Hematopoietic multipotent progenitor cell treated with erythropoietin and hydrocortisone succinate and interleukin-3 and kit ligand, for 4 days (in vitro differentiated cells): Measurements from ENCODE around the gene SIGLEC11.
A peak's percentile ranks its signal among the peaks of the same experiment; 100 is the strongest.
"Not testable (repeated sequence)": the region's sequence is repeated elsewhere in the genome, so short reads cannot be mapped to it uniquely, and the experiment has no call there.

Experiments
- DNase-seq: peaks from one replicate; pipeline ENCODE4 v3.0.0-alpha.2; 2015

Gene SIGLEC11

GRCh38 chr19:49924881-49925210 is 36.1 kb downstream of the SIGLEC11 start:
- DNase-seq = not testable (repeated sequence)

GRCh38 chr19:49924004-49924880 is 36.7 kb downstream of the SIGLEC11 start:
- no peak for DNase-seq

- DNase-seq = no peak
Observed at GRCh38 chr19:49923055-49924003, 37.6 kb downstream of the SIGLEC11 start.

- peak; percentile 46 for DNase-seq
Observed at GRCh38 chr19:49921871-49922795, 38.8 kb downstream of the SIGLEC11 start.

- DNase-seq = no peak
Observed at GRCh38 chr19:49920624-49921363, 40.2 kb downstream of the SIGLEC11 start.

- no peak for DNase-seq
Observed at GRCh38 chr19:49918089-49918488, 42.9 kb downstream of the SIGLEC11 start.

- DNase-seq = no peak
Observed at GRCh38 chr19:49916839-49917733, 43.9 kb downstream of the SIGLEC11 start.

GRCh38 chr19:49915271-49915670 is 45.7 kb downstream of the SIGLEC11 start:
- no peak for DNase-seq

- DNase-seq = no peak
Observed at GRCh38 chr19:49913720-49914119, 47.3 kb downstream of the SIGLEC11 start.

- DNase-seq = no peak
Observed at GRCh38 chr19:49912965-49913685, 47.8 kb downstream of the SIGLEC11 start.

GRCh38 chr19:49911381-49912145 is 49.4 kb downstream of the SIGLEC11 start:
- peak; percentile 51 for DNase-seq

- DNase-seq = no peak
Observed at GRCh38 chr19:49910179-49910578, 50.8 kb downstream of the SIGLEC11 start.

- no peak for DNase-seq
Observed at GRCh38 chr19:49908480-49909420, 52.2 kb downstream of the SIGLEC11 start.

GRCh38 chr19:49907745-49908446 is 53.1 kb downstream of the SIGLEC11 start:
- DNase-seq = no peak

- no peak for DNase-seq
Observed at GRCh38 chr19:49906879-49907564, 54.0 kb downstream of the SIGLEC11 start.

GRCh38 chr19:49904136-49904535 is 56.8 kb downstream of the SIGLEC11 start:
- no peak for DNase-seq
